GM21825 (cell line): ENCODE data around the gene SND1.

ENCODE experiments used
- ATAC-seq: cut with Tn5 transposase; IDR thresholded peaks from one replicate; pipeline ENCODE4 v1.9.1; 2021; ENCODE audit warnings: mild to moderate bottlenecking, moderate library complexity; ENCODE audit not compliant: unreplicated experiment

SND1 gene

DNA sequence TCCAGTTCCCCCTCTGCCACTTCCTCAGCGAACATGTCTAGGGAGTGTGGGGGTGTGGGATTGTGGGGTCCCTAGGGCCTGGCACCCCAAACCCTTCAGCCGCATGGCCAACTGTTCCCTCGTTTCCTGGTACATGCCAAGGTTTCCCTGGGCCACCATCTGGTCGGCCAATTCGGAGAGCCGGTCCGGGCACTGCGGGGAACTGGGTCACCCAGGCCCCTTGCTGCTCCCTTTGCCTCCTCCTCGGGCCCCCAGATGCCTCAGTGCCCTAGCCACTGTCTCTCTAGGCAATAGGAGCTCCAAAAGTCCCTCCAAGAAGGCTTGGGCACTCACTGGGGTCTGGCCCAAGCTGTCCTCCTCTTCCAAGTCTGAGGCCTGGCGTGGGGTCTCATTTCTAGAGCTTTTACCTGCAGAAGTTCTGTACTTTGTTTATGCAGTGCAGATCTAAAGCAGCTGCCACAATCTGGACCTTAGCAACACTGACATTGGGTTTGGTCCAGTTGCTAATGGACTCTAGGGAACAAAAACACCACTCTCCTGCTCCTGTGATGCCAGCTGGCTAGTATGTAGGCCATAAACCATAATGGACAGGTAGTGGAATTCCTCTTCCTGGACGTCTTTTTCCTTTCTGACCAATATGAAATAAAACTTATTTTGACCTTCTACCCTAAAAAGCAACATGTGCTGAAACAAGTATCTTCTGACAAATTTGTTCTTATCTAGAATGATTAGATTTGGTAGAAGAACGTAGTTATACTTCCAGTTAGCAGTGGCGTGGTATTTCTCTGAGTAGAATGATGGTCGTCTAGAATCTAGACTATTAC is 206.3 kb downstream of the SND1 start:
- no peak for ATAC-seq

GRCh38 chr7:127858915-127859189 is 206.9 kb downstream of the SND1 start:
- no peak for ATAC-seq

GRCh38 chr7:127859330-127859729 is 207.3 kb downstream of the SND1 start:
- ATAC-seq: no peak

DNA sequence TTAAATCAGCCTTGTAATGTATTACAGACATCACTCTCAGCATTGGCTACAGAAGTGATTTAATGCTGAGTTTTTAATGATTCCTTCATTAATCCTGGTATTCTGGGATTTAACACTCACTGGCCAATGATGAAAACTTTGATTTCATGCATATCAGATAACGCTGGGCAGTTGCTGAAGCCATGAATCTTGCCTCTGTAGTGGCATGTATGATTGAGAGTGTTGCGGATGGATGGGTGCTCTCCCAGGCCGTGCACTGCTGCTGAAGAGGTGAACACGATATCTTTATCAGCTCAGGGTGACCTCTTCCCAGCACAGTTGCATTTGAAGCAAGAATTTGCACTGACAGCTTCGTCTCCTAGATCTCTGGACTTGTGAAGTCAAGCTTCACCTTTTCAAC is 210.5 kb downstream of the SND1 start:
- no peak for ATAC-seq

- no peak for ATAC-seq
Observed at GRCh38 chr7:127863082-127863481, 211.1 kb downstream of the SND1 start.

- no peak for ATAC-seq
Observed at GRCh38 chr7:127865466-127865865, 213.5 kb downstream of the SND1 start.

- ATAC-seq: peak; percentile 61
Observed at GRCh38 chr7:127870231-127870907, 218.4 kb downstream of the SND1 start.

- ATAC-seq: no peak
Observed at GRCh38 chr7:127871226-127871625, 219.2 kb downstream of the SND1 start.

DNA sequence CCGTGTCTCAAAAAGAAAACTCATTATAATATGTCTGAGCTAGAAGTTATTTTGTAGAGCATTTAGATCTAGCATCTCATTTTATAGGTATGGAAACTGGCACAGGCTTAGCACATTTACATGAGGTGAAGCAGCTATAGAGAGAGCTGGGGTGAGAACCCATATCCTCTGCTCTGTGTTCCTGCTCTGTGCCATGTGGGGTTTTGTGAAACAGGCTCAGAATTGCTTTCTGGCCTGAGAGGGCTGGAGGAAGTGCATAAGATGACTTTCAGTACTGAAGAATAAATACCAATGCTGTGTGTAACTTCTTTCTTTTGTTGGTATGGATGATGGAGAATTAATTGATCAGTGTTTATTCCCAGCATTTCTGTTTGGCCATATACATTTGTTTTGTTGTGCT is 220.1 kb downstream of the SND1 start:
- ATAC-seq: peak; percentile 62

- ATAC-seq: no peak
Observed at GRCh38 chr7:127873151-127873550, 221.2 kb downstream of the SND1 start.

GRCh38 chr7:127873715-127874636 is 222.0 kb downstream of the SND1 start:
- ATAC-seq: no peak

DNA sequence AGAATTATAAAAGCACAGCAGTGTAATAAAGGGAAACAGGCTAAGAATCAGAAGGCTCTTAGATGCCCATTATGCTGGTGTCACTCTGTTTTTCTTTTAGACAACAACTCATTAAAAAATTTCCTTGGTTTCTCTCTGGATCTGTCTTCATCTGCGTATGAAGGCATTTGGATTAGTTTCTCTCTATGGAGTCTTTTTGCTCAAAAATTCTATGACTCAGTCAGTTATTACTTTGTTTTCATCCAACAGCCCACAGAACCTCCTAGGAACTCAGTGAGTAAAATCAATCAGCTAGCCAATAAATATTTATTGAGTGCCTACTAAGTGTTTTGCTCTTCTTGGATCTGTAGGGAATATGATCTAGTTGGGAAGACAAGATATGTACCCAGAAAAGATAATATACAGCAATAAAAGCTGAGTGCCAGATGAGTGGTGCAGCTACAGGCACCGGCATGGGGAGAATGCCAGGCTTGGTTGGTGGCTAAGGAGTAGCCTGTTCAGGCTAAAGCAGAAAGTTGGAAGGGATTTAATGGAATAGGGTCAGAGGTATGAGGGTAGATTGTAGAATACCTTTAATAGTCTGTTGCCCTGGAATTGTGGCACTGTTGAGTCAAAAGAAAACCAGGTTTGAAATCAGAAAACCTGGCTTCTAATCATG is 223.1 kb downstream of the SND1 start:
- no peak for ATAC-seq

DNA sequence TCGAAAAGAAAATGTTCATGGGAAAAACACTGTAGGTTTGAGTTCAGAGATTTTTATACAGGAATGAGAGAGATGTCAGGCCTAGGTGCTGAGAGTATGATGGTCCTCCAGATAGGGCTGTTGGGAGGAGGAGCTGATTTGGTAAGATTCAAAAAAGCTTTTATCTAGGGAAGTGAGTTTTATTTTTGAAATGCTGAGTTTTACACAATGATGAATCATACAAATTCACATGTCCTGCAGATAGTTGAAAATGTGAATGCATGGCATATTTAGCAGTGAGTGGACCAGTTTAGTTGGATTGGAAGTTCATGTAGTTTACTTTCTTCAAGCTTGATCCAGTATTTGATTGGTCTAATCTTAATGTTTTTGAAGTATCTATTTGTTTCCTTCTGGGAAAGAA is 224.4 kb downstream of the SND1 start:
- no peak for ATAC-seq

GRCh38 chr7:127877951-127878350 is 226.0 kb downstream of the SND1 start:
- no peak for ATAC-seq

DNA sequence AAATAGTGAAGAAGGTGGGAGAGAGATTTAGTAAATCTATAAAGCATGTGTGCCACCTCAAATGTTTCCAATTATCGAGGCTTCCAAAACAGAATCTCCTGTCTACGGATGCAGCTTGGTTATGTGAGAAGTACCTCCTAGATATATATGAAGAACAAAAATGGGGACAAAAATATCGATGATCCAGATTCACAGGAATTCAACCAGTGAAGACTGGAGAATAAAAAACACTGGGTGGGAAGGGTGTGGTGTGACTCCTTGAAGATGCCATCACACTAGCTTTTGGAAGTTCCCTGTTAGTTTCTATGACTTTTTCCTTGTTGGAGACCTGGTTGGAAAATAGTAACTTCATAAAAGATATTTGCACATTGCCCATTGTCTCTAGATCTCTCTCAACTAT is 226.8 kb downstream of the SND1 start:
- no peak for ATAC-seq

GRCh38 chr7:127879436-127879835 is 227.4 kb downstream of the SND1 start:
- ATAC-seq: no peak

GRCh38 chr7:127879942-127880341 is 227.9 kb downstream of the SND1 start:
- no peak for ATAC-seq

DNA sequence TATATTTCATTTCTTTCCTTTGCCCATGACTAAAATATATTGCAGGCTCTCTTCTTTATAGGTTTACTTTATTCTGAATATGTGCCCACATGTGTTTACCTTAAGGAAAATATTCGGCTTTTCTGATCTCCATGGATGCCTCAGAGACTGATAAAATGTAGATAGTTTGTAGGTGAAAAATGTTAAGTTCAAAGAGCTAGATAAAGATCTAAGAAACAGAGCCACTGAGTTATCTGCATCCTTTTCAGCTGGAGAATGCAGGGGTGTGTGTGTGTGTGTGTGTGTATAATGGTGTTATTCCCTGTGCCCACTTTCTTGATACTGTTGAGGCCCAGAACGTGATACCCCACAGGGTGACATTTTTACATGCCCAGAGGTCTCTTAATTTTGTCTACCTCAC is 228.5 kb downstream of the SND1 start:
- no peak for ATAC-seq

GRCh38 chr7:127881564-127881963 is 229.6 kb downstream of the SND1 start:
- no peak for ATAC-seq

DNA sequence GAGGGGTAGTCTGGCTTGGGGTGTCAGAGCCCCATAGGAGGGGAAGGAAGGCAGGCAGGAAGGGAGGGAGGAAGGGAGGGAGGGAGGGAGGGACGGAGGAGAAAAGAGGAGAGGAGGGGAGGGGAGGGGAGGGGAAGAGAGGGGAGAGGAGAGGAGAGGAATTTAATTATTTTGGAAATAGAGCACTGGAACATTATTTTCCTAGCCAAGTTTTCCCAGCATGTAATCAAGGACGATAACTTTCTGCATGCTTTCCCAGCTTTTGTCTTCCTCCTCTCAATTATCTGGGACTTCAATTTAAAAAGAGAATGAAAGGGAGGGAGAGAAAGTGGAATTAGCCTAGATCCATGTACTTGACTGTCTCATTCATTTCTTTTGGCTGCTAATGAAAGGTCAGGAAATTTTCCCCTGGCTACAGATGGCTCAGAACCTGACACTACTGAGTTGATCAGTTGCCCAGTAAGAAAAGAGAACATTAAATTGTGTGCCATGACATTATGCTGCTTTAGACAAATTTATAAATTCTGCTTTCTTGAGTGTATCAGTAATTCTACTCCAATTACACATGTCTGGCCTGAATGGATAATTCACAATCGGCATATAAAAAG is 230.4 kb downstream of the SND1 start:
- no peak for ATAC-seq

DNA sequence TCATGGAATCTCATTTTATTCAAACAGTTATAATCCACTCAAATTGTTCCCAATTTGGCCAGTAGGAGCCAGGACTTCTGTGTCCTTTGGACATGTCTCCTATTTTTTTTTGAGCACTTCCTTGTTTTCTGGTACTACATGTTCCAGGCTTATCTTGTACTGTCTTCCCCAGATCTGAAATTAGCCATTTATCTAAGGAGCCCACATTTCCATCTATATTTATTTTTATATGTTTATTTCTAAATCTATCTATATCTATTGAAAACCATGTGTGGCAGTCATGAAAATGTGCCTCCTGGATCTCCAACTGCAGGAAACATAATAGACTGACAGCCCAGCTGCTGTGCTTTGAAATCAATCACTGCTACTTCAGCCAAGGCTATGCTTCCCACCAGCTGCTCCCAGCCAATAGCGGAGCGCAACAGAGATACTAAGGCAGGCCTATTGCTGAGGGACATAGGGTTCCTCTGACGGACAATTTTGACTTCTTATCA is 232.1 kb downstream of the SND1 start:
- ATAC-seq: no peak
